Activated T-helper 1 cell treated with anti-CD3 and anti-CD28 coated beads, Interleukin-2, amount 50 U/mL, for 16 hours (primary cell): ENCODE results near the gene SYP.

Experiments used
- DNase-seq, 2 donors: peaks; one replicate each; pipeline ENCODE4 v3.0.0-alpha.2; 2020; ENCODE audit warnings: low read depth in 1 of 2, low spot score in 1 of 2

Gene SYP

GRCh38 chrX:49221868-49222267 lies 21.9 kb upstream of the SYP start:
- no peak for DNase-seq

GRCh38 chrX:49220100-49220499 lies 20.1 kb upstream of the SYP start:
- no peak for DNase-seq

- no peak for DNase-seq
These were observed 15.1 kb upstream of the SYP start for GRCh38 chrX:49214996-49215526.

GRCh38 chrX:49214416-49214815 lies 14.4 kb upstream of the SYP start:
- DNase-seq: no peak

GRCh38 chrX:49212861-49213260 lies 12.9 kb upstream of the SYP start:
- DNase-seq: no peak

- DNase-seq: no peak
These were observed 12.2 kb upstream of the SYP start for GRCh38 chrX:49212209-49212608.

- no peak for DNase-seq
These were observed 11.1 kb upstream of the SYP start for GRCh38 chrX:49211074-49211473.

GRCh38 chrX:49210406-49210805 lies 10.4 kb upstream of the SYP start:
- DNase-seq: no peak

- DNase-seq: no peak
These were observed 9.7 kb upstream of the SYP start for GRCh38 chrX:49209434-49210251.

- no peak for DNase-seq
These were observed 8.4 kb upstream of the SYP start for GRCh38 chrX:49208399-49208798.

GRCh38 chrX:49206543-49206942 lies 6.5 kb upstream of the SYP start:
- DNase-seq: no peak

GRCh38 chrX:49205443-49205842 lies 5.5 kb upstream of the SYP start:
- DNase-seq: no peak

- no peak for DNase-seq
These were observed 4.7 kb upstream of the SYP start for GRCh38 chrX:49204709-49205108.

GRCh38 chrX:49204017-49204416 lies 4.0 kb upstream of the SYP start:
- no peak for DNase-seq

GRCh38 chrX:49203536-49203935 lies 3.5 kb upstream of the SYP start:
- no peak for DNase-seq

GRCh38 chrX:49202022-49202421 lies 2.0 kb upstream of the SYP start:
- DNase-seq: no peak

GRCh38 chrX:49199315-49199595 lies 738 bp downstream of the SYP start:
- no peak for DNase-seq

GRCh38 chrX:49198540-49199314 lies 1.3 kb downstream of the SYP start:
- DNase-seq: no peak

GRCh38 chrX:49197543-49198087 lies 2.4 kb downstream of the SYP start:
- no peak for DNase-seq

- no peak for DNase-seq
These were observed 6.4 kb downstream of the SYP start for GRCh38 chrX:49193542-49193964.

GRCh38 chrX:49192722-49193328 lies 7.2 kb downstream of the SYP start:
- DNase-seq: no peak

- no peak for DNase-seq
These were observed 8.4 kb downstream of the SYP start for GRCh38 chrX:49191574-49192011.
